ENCODE data around the gene RPGRIP1L.
"Not testable (repeated sequence)": the region's sequence is repeated elsewhere in the genome, so short reads cannot be mapped to it uniquely, and the experiment has no call there.

- not testable (repeated sequence) for TF ChIP-seq CTCF (optimal IDR thresholded peaks at IDR 0.05 in 1 of 3, IDR thresholded peaks at IDR 0.05 in 1 of 3, conservative IDR thresholded peaks at IDR 0.05 in 1 of 3; ENCODE audit: extremely low read depth in 1 of 3, insufficient read depth in 2 of 3, low read length in 3 of 3); EZH2 (IDR thresholded peaks at IDR 0.05; ENCODE audit: low read length)
These were observed 5.4 kb downstream of the RPGRIP1L start for GRCh38 chr16:53698271-53698670.

Measured in keratinocyte (primary cell).